Measurements from ENCODE around the gene SLC6A12.

SLC6A12 gene

DNA sequence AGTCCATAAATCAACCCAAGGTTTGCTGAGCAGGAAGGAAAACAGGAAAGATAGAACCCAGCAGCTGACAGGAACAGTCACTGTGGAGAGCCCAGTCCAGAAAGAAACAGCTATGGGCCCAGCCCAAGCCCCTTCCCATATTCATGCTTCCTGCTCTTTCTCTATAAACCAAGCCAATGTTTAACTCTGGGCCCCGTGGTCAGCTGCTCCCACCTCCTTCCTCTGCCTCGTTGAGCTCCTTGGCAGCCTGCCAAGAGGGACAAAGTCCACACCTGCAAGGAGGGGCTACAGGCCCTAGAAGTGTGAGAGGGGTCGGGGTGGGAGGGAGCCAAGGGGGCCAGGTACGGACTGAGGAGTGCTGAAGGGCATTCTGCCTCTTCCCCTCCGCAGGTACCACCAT, 38.7 kb upstream of the SLC6A12 start:
- H3K9me3 ChIP-seq, result no peaks in the 10 kb centered on the region
- peaks cover 0 to 14% of the 10 kb centered on the region in 2 donors for H3K27me3 ChIP-seq
- TF ChIP-seq, protein P1, sequence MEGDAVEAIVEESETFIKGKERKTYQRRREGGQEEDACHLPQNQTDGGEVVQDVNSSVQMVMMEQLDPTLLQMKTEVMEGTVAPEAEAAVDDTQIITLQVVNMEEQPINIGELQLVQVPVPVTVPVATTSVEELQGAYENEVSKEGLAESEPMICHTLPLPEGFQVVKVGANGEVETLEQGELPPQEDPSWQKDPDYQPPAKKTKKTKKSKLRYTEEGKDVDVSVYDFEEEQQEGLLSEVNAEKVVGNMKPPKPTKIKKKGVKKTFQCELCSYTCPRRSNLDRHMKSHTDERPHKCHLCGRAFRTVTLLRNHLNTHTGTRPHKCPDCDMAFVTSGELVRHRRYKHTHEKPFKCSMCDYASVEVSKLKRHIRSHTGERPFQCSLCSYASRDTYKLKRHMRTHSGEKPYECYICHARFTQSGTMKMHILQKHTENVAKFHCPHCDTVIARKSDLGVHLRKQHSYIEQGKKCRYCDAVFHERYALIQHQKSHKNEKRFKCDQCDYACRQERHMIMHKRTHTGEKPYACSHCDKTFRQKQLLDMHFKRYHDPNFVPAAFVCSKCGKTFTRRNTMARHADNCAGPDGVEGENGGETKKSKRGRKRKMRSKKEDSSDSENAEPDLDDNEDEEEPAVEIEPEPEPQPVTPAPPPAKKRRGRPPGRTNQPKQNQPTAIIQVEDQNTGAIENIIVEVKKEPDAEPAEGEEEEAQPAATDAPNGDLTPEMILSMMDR (IDR thresholded peaks at IDR 0.05), result no peak
- H3K36me3 ChIP-seq, result no peaks in the 10 kb centered on the region
- no peak for DNase-seq
- H3K4me3 ChIP-seq, result no peak overlapping the region
- H3K27ac ChIP-seq, result no peak overlapping the region
- H3K4me1 ChIP-seq, result no peaks in the 10 kb centered on the region
- intact Hi-C loops (cut with DNase I; ENCODE audit: low total_unique reads), result no loop called here

DNA sequence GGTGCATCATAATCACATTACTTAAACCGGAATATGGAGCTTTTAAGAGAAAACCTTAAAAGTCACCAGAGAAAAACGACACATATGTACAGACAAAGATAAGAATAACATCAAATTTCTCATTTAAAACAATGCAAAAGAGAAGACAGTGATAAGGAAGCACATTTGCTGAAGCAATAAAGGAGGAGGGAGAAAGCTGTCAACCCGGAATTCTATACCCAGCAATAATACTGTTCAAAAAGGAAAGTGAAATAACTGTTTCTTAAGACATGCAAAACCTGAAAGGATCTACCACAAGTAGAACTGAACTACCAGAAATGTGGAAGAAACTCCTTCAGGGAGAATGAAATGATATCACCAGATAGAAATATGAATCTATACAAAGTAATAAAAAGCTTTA, 33.3 kb upstream of the SLC6A12 start:
- no peaks in the 10 kb centered on the region for H3K36me3 ChIP-seq
- TF ChIP-seq, protein P1 (IDR thresholded peaks at IDR 0.05), result no peak
- H3K4me1 ChIP-seq, result no peaks in the 10 kb centered on the region
- H3K27me3 ChIP-seq, result no peaks in the 10 kb centered on the region
- H3K4me3 ChIP-seq, result no peak overlapping the region
- H3K27ac ChIP-seq, result no peak overlapping the region
- intact Hi-C loops (cut with DNase I; ENCODE audit: low total_unique reads), result no loop called here
- DNase-seq, result no peak
- H3K9me3 ChIP-seq, result peaks cover 0 to 7% (median 5%) of the 10 kb centered on the region in 3 donors

DNA sequence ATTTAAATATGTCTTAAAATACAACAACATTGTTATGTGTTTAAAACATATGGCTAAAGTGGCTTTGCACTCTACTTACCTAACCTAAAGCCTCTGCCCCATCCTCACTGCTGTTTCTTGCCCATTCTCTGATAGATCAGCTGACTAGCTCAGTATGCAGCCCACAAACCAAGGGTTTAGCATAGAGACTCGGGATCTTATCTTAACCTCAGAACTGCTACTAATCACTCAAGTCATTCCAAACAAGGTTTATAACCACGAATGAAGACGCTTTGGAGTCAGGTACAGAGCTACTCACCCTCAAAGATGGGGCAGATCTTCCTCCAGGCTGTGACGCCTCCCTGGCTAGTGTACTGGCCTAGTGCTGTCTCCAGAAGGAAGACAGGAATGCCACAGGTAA, 29.4 kb upstream of the SLC6A12 start:
- H3K4me1 ChIP-seq, result no peaks in the 10 kb centered on the region
- DNase-seq, result no peak
- H3K9me3 ChIP-seq, result peaks cover 0 to 7% (median 5%) of the 10 kb centered on the region in 3 donors
- no peak overlapping the region for H3K4me3 ChIP-seq
- no peaks in the 10 kb centered on the region for H3K27me3 ChIP-seq
- no peak overlapping the region for H3K27ac ChIP-seq
- TF ChIP-seq, protein P1 (IDR thresholded peaks at IDR 0.05), result no peak
- no peaks in the 10 kb centered on the region for H3K36me3 ChIP-seq
- intact Hi-C loops (cut with DNase I; ENCODE audit: low total_unique reads), result no loop called here

DNA sequence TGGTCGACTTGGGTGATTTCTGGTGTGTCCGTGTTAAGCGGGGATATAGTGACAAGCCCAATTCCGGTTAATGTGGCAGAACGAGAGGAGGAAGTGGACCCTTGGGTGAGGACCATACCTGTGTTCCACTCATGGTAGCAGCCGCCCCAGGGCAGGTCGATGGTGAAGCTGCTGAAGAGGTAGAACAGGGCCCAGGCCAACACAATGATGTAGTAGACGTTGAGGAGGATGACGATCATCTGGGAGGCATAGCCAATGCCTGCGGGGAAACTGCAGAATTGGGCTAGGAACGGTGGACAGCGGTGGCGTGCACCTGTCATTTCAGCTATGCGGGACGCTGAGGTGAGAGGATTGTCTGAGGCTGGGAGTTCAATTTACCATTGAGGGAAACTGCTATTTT, 28.5 kb upstream of the SLC6A12 start:
- Histone ChIP-seq H3K4me3 (no peak overlapping the region), H3K27ac (no peak overlapping the region), H3K27me3 (no peaks in the 10 kb centered on the region), H3K36me3 (no peaks in the 10 kb centered on the region), H3K9me3 (peaks cover 0 to 7% (median 5%) of the 10 kb centered on the region in 3 donors), H3K4me1 (no peaks in the 10 kb centered on the region)
- TF ChIP-seq, protein P1 (IDR thresholded peaks at IDR 0.05), result no peak
- DNase-seq, result no peak
- intact Hi-C loops (cut with DNase I; ENCODE audit: low total_unique reads), result no loop called here

DNA sequence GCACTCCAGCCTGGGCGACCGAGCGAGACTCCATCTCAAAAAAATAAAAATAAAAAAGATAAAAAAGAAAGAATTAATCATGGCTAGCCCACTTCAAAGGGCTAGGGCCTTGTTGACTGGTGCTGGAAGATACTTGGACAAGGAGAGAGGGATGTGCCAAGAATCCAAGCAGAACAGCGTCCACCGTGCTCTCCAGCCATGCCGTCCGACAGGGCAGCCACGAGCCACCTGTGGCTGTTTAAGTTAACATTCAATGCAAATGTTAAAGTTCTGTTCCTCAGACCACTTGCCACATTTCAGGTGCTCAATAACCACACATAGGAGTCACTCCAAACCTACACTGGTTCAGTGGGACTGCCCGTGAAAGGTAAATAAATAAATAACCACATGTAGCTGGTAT, 27.3 kb upstream of the SLC6A12 start:
- DNase-seq, result no peak
- Histone ChIP-seq H3K9me3 (peaks cover 0 to 9% (median 4%) of the 10 kb centered on the region in 3 donors), H3K4me1 (no peaks in the 10 kb centered on the region), H3K27ac (no peak overlapping the region), H3K27me3 (no peaks in the 10 kb centered on the region), H3K36me3 (no peaks in the 10 kb centered on the region), H3K4me3 (no peak overlapping the region)
- intact Hi-C loops (cut with DNase I; ENCODE audit: low total_unique reads), result no loop called here
- TF ChIP-seq, protein P1 (IDR thresholded peaks at IDR 0.05), result no peak

DNA sequence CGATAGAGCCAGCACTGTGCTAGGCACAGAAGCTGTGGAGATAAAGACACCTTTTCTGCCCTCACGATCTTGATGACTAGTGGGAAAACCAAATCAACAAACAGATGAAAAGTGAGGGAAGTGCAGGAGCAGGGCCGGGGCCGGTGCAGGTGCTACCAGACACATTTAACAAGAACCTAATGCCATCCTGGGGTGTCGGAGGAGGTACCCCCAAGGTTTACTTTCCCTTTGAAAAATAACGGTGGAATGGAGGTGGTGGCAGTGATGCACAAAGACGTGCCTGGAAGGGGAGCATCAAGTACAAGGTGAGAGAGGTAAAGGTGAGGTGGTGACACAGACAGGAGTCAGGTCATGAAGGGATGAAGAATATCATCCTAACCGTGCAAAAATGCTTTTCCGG, 26.6 kb upstream of the SLC6A12 start:
- no peak overlapping the region for H3K27ac ChIP-seq
- no peak overlapping the region for H3K4me3 ChIP-seq
- no peak for DNase-seq
- peaks cover 0 to 9% (median 8%) of the 10 kb centered on the region in 3 donors for H3K9me3 ChIP-seq
- no peaks in the 10 kb centered on the region for H3K4me1 ChIP-seq
- intact Hi-C loops (cut with DNase I; ENCODE audit: low total_unique reads), result no loop called here
- no peaks in the 10 kb centered on the region for H3K27me3 ChIP-seq
- H3K36me3 ChIP-seq, result no peaks in the 10 kb centered on the region
- TF ChIP-seq, protein P1 (IDR thresholded peaks at IDR 0.05), result no peak
